ENCODE data around the gene NOS3.

The NOS3 gene

GRCh38 chr7:151034312-151035025, 43.7 kb downstream of the NOS3 start:
- TF ChIP-seq REST (IDR thresholded peaks at IDR 0.05; ENCODE audit: insufficient read depth in 1 of 2, low read depth in 2 of 2, low read length in 2 of 2): no peak

GRCh38 chr7:151035026-151035717, 44.4 kb downstream of the NOS3 start:
- no peak for TF ChIP-seq FOXP2 (optimal IDR thresholded peaks at IDR 0.05; ENCODE audit: borderline replicate concordance, extremely low read depth, extremely low read length, insufficient read depth)
- no peak for TF ChIP-seq SIN3A (IDR thresholded peaks at IDR 0.05; ENCODE audit: borderline replicate concordance, insufficient read depth, low read length)
- no peak for TF ChIP-seq TAF1 (IDR thresholded peaks at IDR 0.05; ENCODE audit: borderline replicate concordance, insufficient read depth, low read length)

- TF ChIP-seq FOXP2 (optimal IDR thresholded peaks at IDR 0.05; ENCODE audit: borderline replicate concordance, extremely low read depth, extremely low read length, insufficient read depth) (no peak), TAF1 (IDR thresholded peaks at IDR 0.05; ENCODE audit: borderline replicate concordance, insufficient read depth, low read length) (no peak), REST (IDR thresholded peaks at IDR 0.05; ENCODE audit: insufficient read depth in 1 of 2, low read depth in 2 of 2, low read length in 2 of 2) (no peak), POLR2AphosphoS5 (IDR thresholded peaks at IDR 0.05; ENCODE audit: low read depth, low read length) (no peak), SIN3A (IDR thresholded peaks at IDR 0.05; ENCODE audit: borderline replicate concordance, insufficient read depth, low read length) (no peak)
Measured at GRCh38 chr7:151035902-151036301, 45.1 kb downstream of the NOS3 start.

GRCh38 chr7:151038951-151039849, 48.4 kb downstream of the NOS3 start:
- TF ChIP-seq FOXP2 (optimal IDR thresholded peaks at IDR 0.05; ENCODE audit: borderline replicate concordance, extremely low read depth, extremely low read length, insufficient read depth) (peak; percentile 82), REST (IDR thresholded peaks at IDR 0.05; ENCODE audit: insufficient read depth in 1 of 2, low read depth in 2 of 2, low read length in 2 of 2) (no peak; a peak in 1 of 4 replicates), TAF1 (IDR thresholded peaks at IDR 0.05; ENCODE audit: borderline replicate concordance, insufficient read depth, low read length) (peak; percentile 32; the same call in 1 of the 2 replicates), SIN3A (IDR thresholded peaks at IDR 0.05; ENCODE audit: borderline replicate concordance, insufficient read depth, low read length) (no peak), POLR2AphosphoS5 (IDR thresholded peaks at IDR 0.05; ENCODE audit: low read depth, low read length) (peak; percentile 48; the same call in 1 of the 2 replicates)

- TF ChIP-seq POLR2AphosphoS5 (IDR thresholded peaks at IDR 0.05; ENCODE audit: low read depth, low read length): no peak
- no peak for TF ChIP-seq TAF1 (IDR thresholded peaks at IDR 0.05; ENCODE audit: borderline replicate concordance, insufficient read depth, low read length)
- TF ChIP-seq SIN3A (IDR thresholded peaks at IDR 0.05; ENCODE audit: borderline replicate concordance, insufficient read depth, low read length): no peak
- TF ChIP-seq FOXP2 (optimal IDR thresholded peaks at IDR 0.05; ENCODE audit: borderline replicate concordance, extremely low read depth, extremely low read length, insufficient read depth): no peak
- TF ChIP-seq REST (IDR thresholded peaks at IDR 0.05; ENCODE audit: insufficient read depth in 1 of 2, low read depth in 2 of 2, low read length in 2 of 2): no peak
Measured at GRCh38 chr7:151039850-151040548, 49.2 kb downstream of the NOS3 start.

Measured in PFSK-1 (cell line).